Non-pigmented ciliary epithelial cell (primary cell): ENCODE measurements around the gene RAVER1.

ENCODE experiments used
- DNase-seq: peaks from one replicate; pipeline ENCODE4 v3.0.0-alpha.2; 2010; ENCODE audit warnings: low read depth

The RAVER1 gene

DNA sequence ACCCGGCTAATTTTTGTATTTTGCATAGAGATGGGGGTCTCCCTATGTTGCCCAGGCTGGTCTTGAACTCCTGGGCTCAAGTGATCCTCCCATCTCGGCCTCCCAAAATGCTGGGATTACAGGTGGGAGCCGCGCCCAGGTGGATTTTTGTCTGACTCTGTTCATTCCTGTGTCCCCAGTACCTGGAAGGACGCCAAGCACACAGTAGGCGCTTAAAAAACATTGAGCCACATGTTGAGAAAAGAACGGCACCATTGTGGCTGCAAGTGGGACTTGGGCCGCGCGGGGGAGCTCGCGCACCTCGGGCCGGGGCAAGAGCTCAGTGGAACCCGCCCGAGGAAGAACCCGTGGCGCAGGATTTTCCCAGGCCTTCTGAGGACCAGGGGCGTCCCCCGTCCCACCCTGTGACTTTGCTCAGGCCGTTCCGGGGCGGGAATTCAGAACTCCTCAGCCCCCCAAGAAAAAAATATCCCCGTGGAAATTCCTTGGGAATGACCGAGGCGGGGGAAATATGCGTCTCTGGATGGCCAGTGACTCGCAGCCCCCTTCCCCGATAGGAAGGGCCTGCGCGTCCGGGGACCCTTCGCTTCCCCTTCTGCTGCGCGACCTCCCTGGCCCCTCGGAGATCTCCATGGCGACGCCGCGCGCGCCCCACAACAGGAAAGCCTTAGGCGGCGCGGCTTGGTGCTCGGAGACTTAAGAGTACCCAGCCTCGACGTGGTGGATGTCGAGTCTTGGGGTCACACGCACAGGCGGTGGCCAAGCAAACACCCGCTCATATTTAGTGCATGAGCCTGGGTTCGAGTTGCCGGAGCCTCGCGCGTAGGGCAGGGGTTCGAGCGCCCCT, 63.8 kb downstream of the RAVER1 start:
- no peak for DNase-seq

DNA sequence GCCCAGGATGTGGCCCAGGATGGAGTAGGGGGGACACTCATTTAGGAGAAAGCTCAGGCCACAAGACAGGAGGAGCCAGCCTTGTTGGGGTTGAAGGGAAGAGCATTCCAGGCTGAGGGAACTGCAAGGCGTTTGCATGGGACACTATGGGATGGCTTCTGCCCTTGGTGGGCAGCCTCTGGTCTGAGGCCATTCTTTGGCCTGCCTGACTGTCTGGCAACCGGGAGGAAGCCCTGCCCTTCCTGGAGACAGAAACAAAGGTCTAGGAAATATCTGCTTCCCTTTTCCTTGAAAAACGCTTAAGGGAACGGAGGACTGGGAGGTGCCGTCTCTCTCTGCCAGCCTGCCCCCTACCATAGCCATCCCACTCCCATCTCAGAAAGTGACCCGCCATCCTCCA, 65.3 kb downstream of the RAVER1 start:
- no peak for DNase-seq

DNA sequence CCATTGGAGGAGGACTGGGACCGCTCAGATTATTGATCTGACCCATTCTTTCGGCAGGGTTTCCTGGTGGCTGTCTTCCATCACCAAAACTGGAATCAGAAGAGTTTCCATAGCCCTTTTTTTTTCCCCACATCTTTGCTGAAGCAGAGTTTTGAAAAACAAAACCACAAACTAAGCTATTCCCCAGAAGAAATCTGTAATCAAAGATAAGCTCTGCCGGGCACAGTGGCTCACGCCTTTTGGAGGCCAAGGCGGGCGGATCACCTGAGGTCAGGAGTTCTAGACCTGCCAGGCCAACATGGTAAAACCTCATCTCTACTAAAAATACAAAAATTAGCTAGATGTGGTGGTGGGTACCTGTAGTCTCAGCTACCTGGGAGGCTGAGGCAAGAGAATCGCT, 66.6 kb downstream of the RAVER1 start:
- no peak for DNase-seq
